Psoas muscle (tissue), 8 donors: ENCODE measurements around the gene FRS3. TPM values are rescaled to one million over a fixed set of nuclear protein-coding genes. Genes with fewer than 3 reads are reported as not detected.

ENCODE experiments used
- ATAC-seq, 4 donors: fragments of 200-7000 bp; cut with Tn5 transposase; one replicate each; pipeline ENCODE4 v1.9.1; 2020; ENCODE audit warnings: moderate library complexity in 3 of 4, mild to moderate bottlenecking in 2 of 4
- DNase-seq, 2 donors: peaks; one replicate each; pipeline ENCODE4 v3.0.0-alpha.2; 2020
- H3K27ac ChIP-seq: fragments of 200-600 bp; one replicate; pipeline ENCODE4 v1.8.0; 2022
- H3K27me3 ChIP-seq, 3 donors: fragments of 200-600 bp in 1 of 3; one replicate each; pipeline versions ENCODE4 v1.6.1 to v1.8.0; 2013 to 2022; ENCODE audit warnings: low read length in 2 of 3, mild to moderate bottlenecking in 2 of 3, moderate library complexity in 1 of 3; ENCODE audit not compliant: insufficient read depth in 3 of 3
- H3K36me3 ChIP-seq, 2 donors: fragments of 200-600 bp in 1 of 2; one replicate each; pipeline versions ENCODE4 v1.6.1 to v1.8.0; 2013 to 2022; ENCODE audit warnings: low read depth in 1 of 2, mild to moderate bottlenecking in 1 of 2, moderate library complexity in 1 of 2; ENCODE audit not compliant: insufficient read depth in 1 of 2
- H3K4me1 ChIP-seq: fragments of 200-600 bp; one replicate; pipeline ENCODE4 v1.8.0; 2022
- H3K4me3 ChIP-seq: fragments of 200-600 bp; one replicate; pipeline ENCODE4 v1.8.0; 2022; ENCODE audit warnings: mild to moderate bottlenecking
- H3K9me3 ChIP-seq: fragments of 200-600 bp; one replicate; pipeline ENCODE4 v1.8.0; 2022
- CTCF ChIP-seq: fragments of 200-600 bp; IDR thresholded peaks from one replicate; pipeline ENCODE4 v1.8.0; 2022; ENCODE audit warnings: antibody characterized with exemption
- WGBS, 3 donors: extraction: QIAGEN DNeasy Blood & Tissue Kit; methylation state at CpG; one replicate each; pipeline versions ENCODE4 v1.1.6 to v1.1.7; 2013; 5-methylcytosine and 5-hydroxymethylcytosine counted together
- intact Hi-C, 2 donors: fragments of 100-400 bp; cut with DNase I; formaldehyde crosslinking; loops; one replicate each; pipeline versions ENCODE4 v1.11.0 to v1.14.2; 2022
- long read RNA-seq, 2 donors: library from polyadenylated mRNA; unstranded; transcript quantifications; one replicate each; pipeline ENCODE4 v2.0.0, GENCODE V29; 2021
- polyA plus RNA-seq, 3 donors: library from polyadenylated mRNA; stranded (reverse); fragments of 200-250 nt; gene quantifications; one replicate each; pipeline ENCODE4 v1.2.3, GENCODE V29; 2013
- total RNA-seq, 4 donors: library from RNA; stranded (reverse); fragmentation: NEBNext Ultra II Directional in 2 of 4; extraction: Animal tissue kit (Norgen Biotek cat#: 25700) in 2 of 4; gene quantifications; one replicate each; pipeline versions ENCODE4 v1.2.1 to v1.2.4, GENCODE V29; 2021 to 2023
- donor health status: healthy with polysubstance abuse.
- donor health status: DM: no; HTN: no; CAD: no; lungs with moderate emphysema.
- donor health status: Bipolar disorder and iron deficiency.
- donor health status: healthy.
- donor health status: DM: yes; HTN: yes; CAD: no.
- donor health status: DM: no; HTN: no; CAD: no.
- donor health status: DM: no; HTN: no; CAD: no.
- donor health status: DM: yes; HTN: yes; CAD: no.

FRS3 gene
- total RNA-seq = 1 to 10 TPM; 4.0 to 6.5 (median 5.4) TPM
- 1 to 10 TPM; 4.0 to 6.8 (median 4.5) TPM for polyA plus RNA-seq
- long read RNA-seq, donor 1, partial matches to known transcripts = 0 of 2 reads
- long read RNA-seq, donor 1, other reads (novel, unspliced or antisense) = 1 of 2 reads
- long read RNA-seq, donor 2, partial matches to known transcripts = 3 of 9 reads
- long read RNA-seq, donor 2, other reads (novel, unspliced or antisense) = 2 of 9 reads

GRCh38 chr6:41779788-41780550, at the start of gene FRS3:
TSS of gene FRS3 (minus strand) at chr6:41779900. CDS start at chr6:41776987, 2,913 bp downstream.
- peak; percentile 99 to 100 for DNase-seq
- Histone ChIP-seq H3K9me3 (no peaks in the 10 kb centered on the region), H3K27ac (peak within 1 kb of the TSS; percentile 75), H3K27me3 (no peaks in the 10 kb centered on the region), H3K36me3 (peaks cover 1 to 16% of the 10 kb centered on the region in 2 donors), H3K4me1 (peaks cover 10% of the 10 kb centered on the region), H3K4me3 (peak within 1 kb of the TSS; percentile 91)
- intact Hi-C loops = loop anchor here (1.0 to 10.0 kb wide), 7 partner anchors 43 to 413 kb away; partner anchors contain the start of genes TFEB (in 1 of the 2) and USP49 (in 1 of the 2)
- peak; percentile 87 for TF ChIP-seq CTCF
- 0% methylated on average over 67 to 73 of the region's 73 CpGs for WGBS, 3 donors
- peak; percentile 97 to 98 (median 98) for ATAC-seq

- DNase-seq = no peak
- Histone ChIP-seq H3K4me3 (no peak overlapping the region), H3K36me3 (peaks cover 0 to 2% of the 10 kb centered on the region in 2 donors), H3K27ac (no peak overlapping the region), H3K27me3 (no peaks in the 10 kb centered on the region), H3K9me3 (no peaks in the 10 kb centered on the region), H3K4me1 (no peaks in the 10 kb centered on the region)
- no peak for ATAC-seq
- intact Hi-C loops = no loop called here
- no peak for TF ChIP-seq CTCF
- 93 to 96% (median 96%) methylated on average over 2 of the region's 2 CpGs for WGBS, 3 donors
Measured at GRCh38 chr6:41826343-41827022, 46.8 kb upstream of the FRS3 start.

GRCh38 chr6:41824571-41825569, 45.2 kb upstream of the FRS3 start:
- no peak for DNase-seq
- H3K27ac ChIP-seq = no peak overlapping the region
- no peaks in the 10 kb centered on the region for H3K27me3 ChIP-seq
- ATAC-seq = no peak
- intact Hi-C loops = no loop called here
- H3K36me3 ChIP-seq = peaks cover 0 to 2% of the 10 kb centered on the region in 2 donors
- no peaks in the 10 kb centered on the region for H3K9me3 ChIP-seq
- no peak for TF ChIP-seq CTCF
- 89 to 91% (median 91%) methylated on average over 13 of the region's 13 CpGs for WGBS, 3 donors
- H3K4me1 ChIP-seq = no peaks in the 10 kb centered on the region
- no peak overlapping the region for H3K4me3 ChIP-seq

GRCh38 chr6:41823178-41823577, 43.5 kb upstream of the FRS3 start:
- H3K36me3 ChIP-seq = peaks cover 0 to 2% of the 10 kb centered on the region in 2 donors
- 90 to 100% (median 96%) methylated on average over 1 of the region's 1 CpG for WGBS, 3 donors
- H3K27me3 ChIP-seq = no peaks in the 10 kb centered on the region
- H3K27ac ChIP-seq = no peak overlapping the region
- ATAC-seq (no peak), DNase-seq (no peak)
- no peak overlapping the region for H3K4me3 ChIP-seq
- no peaks in the 10 kb centered on the region for H3K9me3 ChIP-seq
- no peak for TF ChIP-seq CTCF
- intact Hi-C loops = no loop called here
- no peaks in the 10 kb centered on the region for H3K4me1 ChIP-seq
